HepG2 (cell line): Measurements from ENCODE around the gene CCDC148. TPM values are rescaled to one million over a fixed set of nuclear protein-coding genes. Genes with fewer than 3 reads are reported as not detected.

Experiments used
- ATAC-seq: fragments of 200-7000 bp; cut with Tn5 transposase; 3 replicates; pipeline ENCODE4 v1.9.1; 2020; ENCODE audit warnings: mild to moderate bottlenecking, moderate library complexity
- BruUV-seq: library from RNA; stranded (reverse); fragments of 400-500 nt; replicated peaks from 2 replicates; lab custom pipeline; 2021; lab: Mats Ljungman, UMichigan
- CTCF ChIA-PET: fragments of 300-600 bp; formaldehyde crosslinking; extraction: SDS; loops from one replicate; lab custom pipeline; 2021; ENCODE audit warnings: low total read pairs, inconsistent platforms, low intra/inter-chr PET ratio; lab: Yijun Ruan, JAX
- POLR2A ChIA-PET: fragments of 350-600 bp; sonication (Branson Sonifier 250); formaldehyde crosslinking; loops from one replicate; lab custom pipeline; 2020; ENCODE audit warnings: antibody characterized with exemption, inconsistent platforms; lab: Yijun Ruan, JAX
- DNase-seq: peaks from one replicate; pipeline ENCODE4 v3.0.0-alpha.2; 2015; ENCODE audit warnings: low spot score
- FAIRE-seq: peaks from 3 replicates; lab custom pipeline; 2011; peaks lifted over from hg19 to GRCh38; lab: Jason Lieb, UNC
- H2AFZ ChIP-seq: one replicate; pipeline ENCODE4 v1.6.1; 2011; ENCODE audit warnings: low read length, inconsistent platforms
- H3K27ac ChIP-seq: fragments of 300-600 bp; 3 replicates; pipeline ENCODE4 v1.8.0; 2011; ENCODE audit warnings: mixed run types, mild to moderate bottlenecking, mixed read lengths, low read length, inconsistent platforms; ENCODE audit not compliant: insufficient read depth; ENCODE audit errors: extremely low read length
- H3K27me3 ChIP-seq, 2 experiments: fragments of 200-600 bp in 1 of 2; 2 replicates in 1 of 2; 3 replicates in 1 of 2; pipeline versions ENCODE4 v1.6.0 to v1.8.0; 2011; ENCODE audit warnings: low read length in 2 of 2, mild to moderate bottlenecking in 2 of 2, moderate library complexity in 2 of 2, inconsistent platforms in 1 of 2; ENCODE audit not compliant: insufficient read depth in 2 of 2, control insufficient read depth in 1 of 2
- H3K36me3 ChIP-seq, 2 experiments: fragments of 200-600 bp in 1 of 2; replicated peaks in 1 of 2; 2 replicates in 1 of 2; 3 replicates in 1 of 2; pipeline versions ENCODE4 v1.5.1 to v1.8.0; 2011; ENCODE audit warnings: low read length in 2 of 2, inconsistent platforms in 1 of 2; ENCODE audit not compliant: insufficient read depth in 2 of 2, control insufficient read depth in 1 of 2
- H3K4me1 ChIP-seq: 2 replicates; pipeline ENCODE4 v1.5.1; 2012; ENCODE audit warnings: low read length, inconsistent platforms; ENCODE audit not compliant: insufficient read depth
- H3K4me2 ChIP-seq: 2 replicates; pipeline ENCODE4 v1.6.0; 2011; ENCODE audit warnings: low read depth, low read length, inconsistent platforms
- H3K4me3 ChIP-seq, 3 experiments: fragments of 200-600 bp in 1 of 3; sonication (generic), shearing (Covaris generic) in 1 of 3; replicated peaks in 1 of 3; 2 replicates each; pipeline ENCODE4 v1.5.1; 2011 to 2016; ENCODE audit warnings: low read length in 3 of 3, inconsistent platforms in 2 of 3, low read depth in 2 of 3, mild to moderate bottlenecking in 2 of 3, control low read depth in 1 of 3, mixed read lengths in 1 of 3; ENCODE audit not compliant: insufficient read depth in 1 of 3
- H3K79me2 ChIP-seq: one replicate; pipeline ENCODE4 v1.6.1; 2011; ENCODE audit warnings: low read length, inconsistent platforms; ENCODE audit not compliant: insufficient read depth
- H3K9ac ChIP-seq: 2 replicates; pipeline ENCODE4 v1.6.0; 2011; ENCODE audit warnings: mild to moderate bottlenecking, low read depth, low read length, inconsistent platforms; ENCODE audit not compliant: insufficient read depth
- H3K9me3 ChIP-seq: 2 replicates; pipeline ENCODE4 v1.5.1; 2012; ENCODE audit warnings: mild to moderate bottlenecking, low read length
- H4K20me1 ChIP-seq: 2 replicates; pipeline ENCODE4 v1.6.0; 2011; ENCODE audit warnings: inconsistent platforms, mild to moderate bottlenecking, low read length, moderate library complexity; ENCODE audit not compliant: insufficient read depth
- CEBPG ChIP-seq: IDR thresholded peaks from 2 replicates; pipeline ENCODE4 v1.6.1; 2016
- GMEB1 ChIP-seq: sonication (generic); formaldehyde crosslinking; IDR thresholded peaks from 2 replicates; pipeline ENCODE4 v1.5.1; 2020; ENCODE audit warnings: missing genetic modification reagents, mild to moderate bottlenecking, borderline replicate concordance
- PLRG1 ChIP-seq: fragments of 450-650 bp; conservative IDR thresholded peaks from 2 replicates; pipeline ENCODE4 v1.6.1; 2016
- PRDM15 ChIP-seq: sonication (generic); formaldehyde crosslinking; IDR thresholded peaks from 2 replicates; pipeline ENCODE4 v1.4.0; 2020; ENCODE audit warnings: missing genetic modification reagents
- ZBTB26 ChIP-seq: IDR thresholded peaks from 2 replicates; pipeline ENCODE4 v1.6.1; 2016; ENCODE audit warnings: missing compliant biosample characterization, missing genetic modification reagents, borderline replicate concordance
- ZNF143 ChIP-seq: sonication (generic); formaldehyde crosslinking; IDR thresholded peaks from 2 replicates; pipeline ENCODE4 v1.4.0; 2020; ENCODE audit warnings: missing genetic modification reagents
- ZNF263 ChIP-seq: sonication (generic); formaldehyde crosslinking; IDR thresholded peaks from 2 replicates; pipeline ENCODE4 v1.4.0; 2020; ENCODE audit warnings: missing genetic modification reagents
- ZNF530 ChIP-seq: sonication (generic); formaldehyde crosslinking; IDR thresholded peaks from 2 replicates; pipeline ENCODE4 v1.5.0; 2020; ENCODE audit warnings: low read depth, mild to moderate bottlenecking, missing genetic modification reagents
- WGBS: methylation state at CpG from one replicate; pipeline ENCODE4 v1.1.6; 2017; ENCODE audit warnings: low lambda C conversion rate; 5-methylcytosine and 5-hydroxymethylcytosine counted together
- in situ Hi-C: cut with HindIII; loops from 2 replicates; pipeline ENCODE4 v1.10.0; 2017; ENCODE audit warnings: low pct_unique_long_range_greater_than_20kb; ENCODE audit not compliant: extremely low pct_ligation_motif_present
- intact Hi-C: fragments of 100-400 bp; cut with micrococcal nuclease; formaldehyde crosslinking; loops from one replicate; pipeline ENCODE4 v1.10.0; 2022; ENCODE audit not compliant: unreplicated experiment
- polyA plus RNA-seq, 8 experiments: library from polyadenylated mRNA; depleted of rRNA in 3 of 8; stranded (reverse) in 7 of 8; unstranded in 1 of 8; fragments of >200 nt; fragmentation: Illumina TruSeq in 4 of 8; extraction: Trizol in 4 of 8; gene quantifications; 2 replicates each; pipeline versions ENCODE4 v1.2.1 to v1.2.3, GENCODE V29; 2011 to 2016; ENCODE audit warnings: low read depth in 4 of 8, missing spikeins in 1 of 8, mixed read lengths in 1 of 8; ENCODE audit not compliant: insufficient read depth in 1 of 8
- total RNA-seq, 5 experiments: library from RNA; depleted of rRNA; stranded (reverse); fragments of >200 nt; fragmentation: Illumina TruSeq; extraction: Trizol; gene quantifications; 2 replicates each; pipeline ENCODE4 v1.2.3, GENCODE V29; 2016; ENCODE audit warnings: low read depth in 1 of 5

CCDC148 gene
- total and polyA plus RNA-seq, 2 of the 13 experiments (the other 11 are each of a cell fraction or from before 2014, with no cell fraction given): 0.30 to 0.49 TPM

- DNase-seq (no peak), FAIRE-seq (no peak), ATAC-seq (peak; percentile 20; the same call in 2 of the 3 replicates)
- intact Hi-C loops (loop anchor here (5.0 kb wide), 1 partner anchor 34 kb away; no protein-coding TSS in a partner anchor), in situ Hi-C loops (loop anchor here (25.0 kb wide), 1 partner anchor 274 kb away; no protein-coding TSS in a partner anchor)
- ChIA-PET CTCF (interaction anchor here (1.6 to 2.0 kb wide), 2 partner anchors 291 to 439 kb away, joined by 5 read pairs; no protein-coding TSS in a partner anchor), POLR2A (no interaction called here)
- Histone ChIP-seq H3K4me3 (no peak overlapping the region), H3K4me2 (no peak overlapping the region), H3K9me3 (no peaks in the 10 kb centered on the region), H2AFZ (no peak overlapping the region), H3K27ac (peak overlapping the region; percentile 6), H3K36me3 (0 out of 5 replicates have a peak, but pooled peaks cover 0 to 2% of the 10 kb centered on the region in 2 experiments), H3K79me2 (peaks cover 99% of the 10 kb centered on the region), H3K9ac (no peak overlapping the region), H4K20me1 (peaks cover 60% of the 10 kb centered on the region), H3K27me3 (no peaks in the 10 kb centered on the region), H3K4me1 (peaks cover 53% of the 10 kb centered on the region)
- BruUV-seq: no TSS peak
- WGBS: 90% methylated on average over 6 of the region's 6 CpGs
- no peak for TF ChIP-seq ZNF143 (CRISPR knock-in tag)
- TF ChIP-seq ZNF530 (CRISPR knock-in tag): no peak
- no peak for TF ChIP-seq PLRG1
- peak; percentile 56; the same call in 1 of the 2 replicates for TF ChIP-seq CEBPG
- TF ChIP-seq PRDM15 (CRISPR knock-in tag): no peak
- TF ChIP-seq GMEB1 (CRISPR knock-in tag): no peak
- 0 out of 2 replicates have a peak, but pooled peaks have one; percentile 50 for TF ChIP-seq ZNF263 (CRISPR knock-in tag)
- TF ChIP-seq ZBTB26 (CRISPR knock-in tag): peak; percentile 36; the same call in 1 of the 2 replicates
Measured at GRCh38 chr2:158463496-158464095, 7.0 kb upstream of the CCDC148 start.
